ENCODE measurements around the gene NKD1.
A peak's percentile ranks its signal among the peaks of the same experiment; 100 is the strongest.
"Not testable (repeated sequence)": the region's sequence is repeated elsewhere in the genome, so short reads cannot be mapped to it uniquely, and the experiment has no call there.

NKD1 gene

DNA sequence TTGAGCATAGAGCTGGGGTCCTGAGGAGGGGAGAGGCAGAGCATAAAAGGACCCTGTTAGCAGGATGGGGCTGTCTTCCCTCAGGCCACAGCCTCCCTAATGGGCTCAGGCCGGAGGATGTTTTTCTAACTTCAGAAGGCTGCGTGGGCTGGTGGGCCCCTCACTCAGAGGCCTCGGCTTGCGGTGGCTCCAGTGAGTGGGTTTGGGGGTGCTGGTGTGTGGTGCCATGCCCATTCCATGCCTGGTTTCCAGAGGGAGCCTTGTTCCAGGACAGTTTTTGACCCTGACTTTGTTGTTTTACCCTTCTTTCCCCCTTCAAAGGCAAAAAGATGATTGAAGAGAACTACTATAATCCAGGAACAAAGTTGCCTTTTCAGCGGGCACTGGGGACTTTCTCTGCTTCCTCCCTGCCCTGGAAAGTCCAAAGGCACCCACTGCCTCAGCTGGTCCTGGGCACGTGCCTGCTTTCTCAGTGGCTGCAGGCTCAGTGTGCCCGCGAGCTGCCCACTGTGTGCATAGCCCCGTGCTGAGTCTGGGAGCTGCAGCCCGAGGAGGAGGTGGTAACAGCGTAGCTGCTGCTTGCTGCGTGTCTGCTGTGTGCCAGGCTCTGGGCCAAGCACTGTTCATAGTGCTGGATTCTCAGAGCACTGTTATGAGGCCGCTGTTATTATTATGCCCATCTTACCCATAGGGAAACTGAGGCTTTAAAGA lies 11.8 kb downstream of the NKD1 start:
- no peak for DNase-seq

- no peak for DNase-seq
Measured at GRCh38 chr16:50560903-50561863, 13.0 kb downstream of the NKD1 start.

DNA sequence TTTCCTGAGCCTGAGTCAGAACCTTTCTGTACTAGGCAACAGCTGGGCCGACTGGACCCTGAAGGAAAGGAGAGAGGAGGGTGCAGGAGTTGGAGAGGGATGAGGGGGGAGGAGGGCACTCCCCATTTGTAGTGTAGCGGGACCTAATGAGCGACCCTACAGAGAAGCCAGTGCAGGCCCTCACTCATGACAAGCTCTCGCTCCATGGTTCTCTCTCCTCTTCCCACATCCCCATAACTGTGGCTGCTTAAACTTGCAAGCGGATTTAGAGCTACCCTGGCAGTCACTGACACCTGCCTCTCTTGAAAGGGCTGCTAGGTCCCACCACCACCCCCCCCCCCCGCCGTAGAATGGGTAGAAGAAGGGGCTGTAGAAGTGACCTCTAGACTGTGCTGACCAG lies 14.5 kb downstream of the NKD1 start:
- no peak for DNase-seq

DNA sequence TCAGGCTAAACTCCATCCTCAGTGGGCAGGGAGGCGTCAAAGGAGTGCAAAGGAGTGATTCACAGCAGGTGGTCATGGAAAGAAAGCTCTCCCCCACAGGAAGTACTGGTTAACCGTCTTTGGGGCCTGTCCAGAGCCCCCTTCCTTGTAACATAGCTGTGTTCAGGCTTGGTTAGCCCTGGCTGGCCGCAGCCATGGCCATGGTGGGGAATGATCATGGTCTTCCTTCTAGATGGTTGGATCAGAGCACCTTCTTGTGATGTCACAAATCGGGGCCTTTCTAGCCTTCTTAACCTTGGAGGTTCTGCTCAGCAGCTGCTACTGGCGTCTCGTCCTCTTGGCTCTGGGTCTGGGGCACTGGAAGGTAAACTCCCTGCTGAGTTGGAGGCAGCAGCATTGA lies 15.8 kb downstream of the NKD1 start:
- DNase-seq, result no peak

- DNase-seq, result no peak
Measured at GRCh38 chr16:50565428-50565827, 17.2 kb downstream of the NKD1 start.

GRCh38 chr16:50566014-50566962 lies 18.1 kb downstream of the NKD1 start:
- no peak for DNase-seq

DNA sequence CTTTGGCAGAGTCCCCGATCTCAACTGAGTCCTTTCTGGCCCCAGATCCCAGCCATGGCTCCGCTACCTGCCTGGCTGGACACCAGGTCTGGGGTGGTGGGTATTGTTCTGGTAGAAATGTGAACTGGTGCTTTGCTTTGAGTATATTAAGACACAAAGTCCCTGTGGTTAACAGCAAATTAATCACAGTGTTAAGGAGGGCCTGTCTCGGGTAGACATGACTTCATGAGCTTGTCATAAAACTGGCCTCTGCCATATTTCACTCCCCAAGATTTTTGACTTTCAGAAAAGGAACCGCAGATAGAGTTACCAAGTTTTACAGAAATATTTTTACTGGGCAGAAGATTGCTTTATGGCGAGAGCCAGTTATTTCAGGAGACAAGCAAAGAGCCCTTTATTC lies 19.5 kb downstream of the NKD1 start:
- no peak for DNase-seq

GRCh38 chr16:50568187-50568815 lies 20.1 kb downstream of the NKD1 start:
- DNase-seq, result no peak

- DNase-seq, result no peak
Measured at GRCh38 chr16:50570354-50570753, 22.2 kb downstream of the NKD1 start.

- DNase-seq, result no peak
Measured at GRCh38 chr16:50570808-50571598, 22.8 kb downstream of the NKD1 start.

DNA sequence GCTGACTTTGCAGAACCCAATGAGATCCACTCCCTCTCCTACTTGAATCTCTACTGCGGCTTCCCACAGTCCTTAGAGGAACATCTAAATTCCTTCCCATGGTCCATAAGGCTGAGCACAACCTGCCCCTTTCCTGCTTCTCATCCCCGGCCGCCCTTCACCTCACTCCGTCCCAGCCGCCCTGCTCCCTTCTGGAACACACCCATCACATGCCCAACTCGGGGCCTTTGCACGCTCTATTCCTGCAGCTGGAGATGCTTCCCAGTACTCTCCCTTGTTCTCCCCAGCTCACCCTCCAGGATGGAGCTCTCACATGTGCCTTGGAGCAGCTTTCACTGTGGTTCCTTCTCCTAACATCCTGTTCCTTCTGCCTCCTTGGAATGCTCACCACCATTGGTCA lies 23.6 kb downstream of the NKD1 start:
- no peak for DNase-seq

DNA sequence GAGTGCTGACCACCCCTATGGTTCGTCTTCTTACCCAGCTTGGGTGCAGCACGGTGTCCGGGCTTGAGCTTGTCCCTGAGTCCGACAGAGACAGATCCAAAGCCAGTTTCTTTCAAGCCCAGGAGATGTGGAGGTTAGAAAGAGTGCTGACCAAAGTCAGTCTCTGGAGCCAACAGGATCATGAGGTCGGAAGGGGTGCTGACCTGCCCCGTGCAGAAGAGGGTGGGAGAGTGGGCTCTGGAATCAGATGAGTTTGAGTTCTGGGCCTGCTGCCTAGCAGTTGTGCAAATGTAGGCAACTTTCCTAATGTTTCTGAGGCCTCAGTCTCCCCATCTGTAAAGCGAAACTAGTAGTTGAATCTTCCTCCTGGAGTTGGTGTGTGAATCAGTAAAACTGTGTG lies 24.5 kb downstream of the NKD1 start:
- DNase-seq, result no peak

DNA sequence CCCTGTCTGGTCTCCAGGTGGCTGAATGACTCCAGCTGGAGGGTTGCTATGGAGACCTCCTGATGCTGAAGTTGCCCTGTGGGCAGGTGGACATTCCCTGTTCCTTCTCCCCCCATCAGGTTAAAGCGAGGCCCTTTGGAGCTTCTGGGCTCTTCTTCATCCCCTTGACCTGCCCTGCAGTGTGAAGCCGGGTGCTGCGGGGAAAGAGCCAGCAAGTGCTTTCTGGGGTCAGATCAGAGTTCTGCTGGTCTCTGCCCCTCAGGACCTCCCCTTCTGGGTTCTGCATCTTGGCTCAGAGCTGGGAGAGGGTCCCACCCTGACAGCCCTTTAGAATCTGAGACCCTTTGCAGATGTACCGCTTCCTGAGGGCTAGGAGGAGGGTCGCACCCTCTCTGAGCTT lies 25.1 kb downstream of the NKD1 start:
- peak; percentile 49 for DNase-seq

GRCh38 chr16:50573947-50574744 lies 25.9 kb downstream of the NKD1 start:
- DNase-seq, result no peak

DNA sequence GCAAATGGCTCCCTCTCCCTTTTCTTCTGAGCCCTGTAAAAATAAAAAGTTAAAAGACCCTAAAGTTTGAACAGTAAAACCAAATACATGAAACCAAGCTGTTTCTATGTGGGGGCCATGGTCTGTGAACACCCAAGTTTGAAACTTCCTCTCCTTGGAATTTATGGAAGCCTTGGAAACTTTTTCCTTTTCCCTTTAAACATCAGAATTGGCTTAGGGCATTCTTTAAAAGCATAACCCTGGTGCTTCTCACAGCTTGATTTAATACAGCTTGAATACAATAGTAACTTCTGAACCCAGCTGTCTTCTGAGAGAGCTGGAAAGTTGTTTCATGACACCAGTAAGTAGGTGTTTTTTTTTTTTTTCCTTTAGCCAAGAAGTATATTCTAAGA lies 26.5 kb downstream of the NKD1 start:
- DNase-seq, result no peak

GRCh38 chr16:50575743-50576142 lies 27.5 kb downstream of the NKD1 start:
- no peak for DNase-seq

DNA sequence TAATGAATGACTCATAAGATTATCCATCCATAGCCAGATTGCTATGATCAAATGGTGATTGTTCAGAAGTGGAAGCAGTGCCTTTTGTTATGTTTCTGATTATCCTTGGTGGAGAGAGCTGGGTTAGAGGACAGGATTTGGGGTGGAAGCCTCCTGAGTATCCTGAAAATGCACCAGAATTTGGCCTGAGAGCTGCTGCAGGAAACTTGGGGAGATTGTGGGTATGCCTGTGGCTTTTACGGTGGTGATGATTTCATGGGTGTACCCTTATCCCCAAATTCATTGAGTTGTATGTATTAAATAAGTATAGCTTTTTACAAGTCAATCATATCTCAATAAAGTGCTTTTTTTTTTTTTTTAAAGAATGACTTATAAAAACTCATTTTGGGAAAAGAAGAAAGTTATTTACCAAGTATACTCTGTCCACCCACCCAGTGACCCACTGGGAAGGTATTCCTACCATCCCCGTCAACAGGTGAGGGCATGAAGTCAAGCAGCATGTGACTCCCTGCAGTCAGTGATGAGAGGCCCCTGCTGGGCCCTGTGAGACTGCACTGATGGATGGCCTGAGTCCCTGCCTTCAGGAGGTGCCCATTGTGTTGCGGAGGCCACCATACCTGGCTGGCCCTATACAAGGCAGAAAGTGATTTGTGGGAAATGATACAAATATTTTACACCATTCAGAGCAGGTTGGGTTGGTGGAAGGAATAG lies 28.4 kb downstream of the NKD1 start:
- DNase-seq, result no peak

DNA sequence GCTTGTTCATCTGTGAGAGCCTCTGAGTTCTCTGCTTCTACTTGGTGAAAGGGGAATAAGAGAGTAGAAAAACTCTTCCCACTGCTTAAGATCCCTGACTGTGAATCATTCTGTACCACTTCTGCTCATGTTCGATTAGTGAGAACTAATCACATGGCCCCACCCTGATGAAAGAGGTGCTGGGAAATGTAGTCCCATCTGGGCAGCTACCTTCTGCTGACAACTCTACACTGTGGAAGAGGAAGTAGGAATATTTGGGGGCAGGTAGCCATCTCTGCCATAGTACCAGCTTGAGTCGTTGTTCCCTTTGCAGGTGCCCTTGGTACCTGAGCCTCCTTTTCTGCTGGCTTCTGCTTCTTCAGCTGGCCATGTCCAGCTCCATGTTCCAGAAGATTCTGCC lies 29.9 kb downstream of the NKD1 start:
- DNase-seq, result no peak

GRCh38 chr16:50579373-50579772 lies 31.2 kb downstream of the NKD1 start:
- not testable (repeated sequence) for DNase-seq

DNA sequence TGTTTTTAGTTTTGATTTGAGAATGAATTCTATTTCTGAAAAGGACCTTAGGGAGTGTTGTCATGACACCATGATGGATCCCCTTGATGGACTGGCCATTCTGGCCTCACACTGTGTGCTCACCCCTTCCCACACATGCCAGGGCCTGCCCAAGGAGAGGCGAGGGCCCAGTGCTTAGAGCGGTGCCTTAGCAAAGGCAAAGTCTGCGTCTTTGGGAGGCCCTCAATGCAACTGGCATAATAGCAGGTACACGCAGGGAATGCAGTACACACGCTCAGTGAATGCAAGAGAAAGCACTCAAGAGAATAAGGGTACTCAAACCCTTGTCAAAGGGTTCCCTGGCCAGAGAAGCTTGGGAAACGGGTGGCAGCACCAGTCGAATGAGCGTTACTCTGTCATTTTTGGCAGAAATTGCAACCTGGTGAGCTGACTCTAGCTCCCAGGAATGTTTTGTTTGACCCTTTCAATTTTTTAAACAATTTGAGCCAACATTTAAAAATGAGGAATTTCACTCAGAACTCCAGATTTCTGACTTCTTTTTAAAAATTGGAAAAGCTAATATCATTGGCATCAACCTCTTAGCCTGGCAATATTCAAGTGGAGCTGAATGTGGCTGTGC lies 32.1 kb downstream of the NKD1 start:
- DNase-seq, result no peak
